Measurements from ENCODE around the gene EPHB2. TPM values are rescaled to one million over a fixed set of nuclear protein-coding genes. Genes with fewer than 3 reads are reported as not detected.
A peak's percentile ranks its signal among the peaks of the same experiment; 100 is the strongest.

The EPHB2 gene
- total and polyA plus RNA-seq, 3 experiments from 2014 or later: 0.22 to 0.33 TPM; not detected in 1

DNA sequence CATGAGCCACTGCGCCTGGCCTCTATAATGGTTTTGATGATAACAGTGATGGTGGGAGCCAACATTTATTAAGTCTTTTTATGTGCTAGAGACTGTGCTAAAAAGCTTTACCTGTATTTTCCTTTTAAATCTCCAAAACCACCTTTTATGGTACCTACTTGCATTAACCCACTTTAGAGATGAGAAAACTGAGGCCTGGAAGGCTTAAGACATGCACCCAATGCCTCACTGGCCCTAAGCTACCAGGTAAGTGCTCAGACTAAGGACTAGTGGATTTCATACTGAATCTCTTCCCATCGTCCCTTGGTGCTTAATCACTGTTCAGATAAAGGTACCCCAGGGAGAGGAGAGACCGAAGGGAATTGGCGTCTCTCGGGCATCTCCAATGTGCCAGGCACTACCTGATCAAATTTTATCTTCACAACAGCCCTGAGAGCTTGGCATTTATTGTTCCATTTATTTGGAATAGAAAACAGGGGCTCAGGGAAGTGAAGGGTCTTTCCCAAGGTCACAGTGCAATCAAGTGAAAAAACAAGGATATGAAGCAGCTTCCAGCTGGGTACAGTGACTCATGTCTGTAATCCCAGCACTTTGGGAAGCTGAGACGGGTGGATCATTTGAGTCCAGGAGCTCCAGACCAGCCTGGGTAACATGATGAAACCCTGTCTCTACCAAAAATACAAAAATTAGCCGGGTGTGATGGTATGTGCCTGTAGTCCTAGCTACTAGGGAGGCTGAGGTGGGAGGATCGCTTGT, 177.9 kb downstream of the EPHB2 start:
- ChIA-PET POLR2A (no interaction called here), CTCF (interaction anchor here (1.0 kb wide), 1 partner anchor 11 kb away, joined by 4 read pairs; no protein-coding TSS in a partner anchor)
- Mint-ChIP-seq H3K9me3 (no peaks in the 10 kb centered on the region), H3K27me3 (no peaks in the 10 kb centered on the region), H3K27ac (peak overlapping the region in 1 of 8 donors; percentile 47), H3K4me3 (no peak overlapping the region), H3K4me1 (peaks cover 10 to 13% (median 12%) of the 10 kb centered on the region in 3 donors), H3K36me3 (no peaks in the 10 kb centered on the region)
- no peak overlapping the region for H3K27ac ChIP-seq (ENCODE audit: low read depth, low read length)
- H3K27me3 ChIP-seq (ENCODE audit: insufficient read depth, low read length, poor library complexity, severe bottlenecking): no peaks in the 10 kb centered on the region
- no peaks in the 10 kb centered on the region for H3K36me3 ChIP-seq (ENCODE audit: insufficient read depth, low read length)
- H3K4me1 ChIP-seq (ENCODE audit: insufficient read depth, low read length): peaks cover 7% of the 10 kb centered on the region
- no peaks in the 10 kb centered on the region for H3K9me3 ChIP-seq (ENCODE audit: low read length)
- DNase-seq: no peak
- H3K4me3 ChIP-seq (ENCODE audit: low read length): no peak overlapping the region

GRCh38 chr1:22889213-22889827, 178.7 kb downstream of the EPHB2 start:
- no peak overlapping the region for H3K4me3 ChIP-seq (ENCODE audit: low read length)
- Mint-ChIP-seq H3K4me1 (peaks cover 10 to 13% (median 12%) of the 10 kb centered on the region in 3 donors), H3K36me3 (no peaks in the 10 kb centered on the region), H3K27ac (peak overlapping the region in 3 of 8 donors; percentile 14 to 52 (median 49)), H3K27me3 (no peaks in the 10 kb centered on the region), H3K9me3 (no peaks in the 10 kb centered on the region), H3K4me3 (no peak overlapping the region)
- no peaks in the 10 kb centered on the region for H3K9me3 ChIP-seq (ENCODE audit: low read length)
- no peak overlapping the region for H3K27ac ChIP-seq (ENCODE audit: low read depth, low read length)
- POLR2A ChIA-PET: no interaction called here
- CTCF ChIA-PET: interaction anchor here (1.0 kb wide), 1 partner anchor 12 kb away, joined by 4 read pairs; no protein-coding TSS in a partner anchor
- H3K36me3 ChIP-seq (ENCODE audit: insufficient read depth, low read length): no peaks in the 10 kb centered on the region
- no peak for DNase-seq
- no peaks in the 10 kb centered on the region for H3K27me3 ChIP-seq (ENCODE audit: insufficient read depth, low read length, poor library complexity, severe bottlenecking)
- peaks cover 7% of the 10 kb centered on the region for H3K4me1 ChIP-seq (ENCODE audit: insufficient read depth, low read length)

DNA sequence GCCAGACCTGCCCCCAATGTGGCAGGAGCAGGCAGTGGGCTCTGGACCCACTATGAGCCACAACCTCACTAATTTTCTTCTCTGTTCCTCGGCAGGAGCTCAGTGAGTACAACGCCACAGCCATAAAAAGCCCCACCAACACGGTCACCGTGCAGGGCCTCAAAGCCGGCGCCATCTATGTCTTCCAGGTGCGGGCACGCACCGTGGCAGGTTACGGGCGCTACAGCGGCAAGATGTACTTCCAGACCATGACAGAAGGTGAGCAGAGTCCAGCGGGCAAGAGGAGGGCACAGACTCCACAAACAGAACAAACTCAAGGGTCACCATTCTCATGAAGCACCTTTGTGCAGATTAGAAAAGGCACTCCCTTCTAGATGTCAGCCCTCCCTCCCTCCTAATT, 182.2 kb downstream of the EPHB2 start:
- H3K27ac Mint-ChIP-seq: no peak overlapping the region

DNA sequence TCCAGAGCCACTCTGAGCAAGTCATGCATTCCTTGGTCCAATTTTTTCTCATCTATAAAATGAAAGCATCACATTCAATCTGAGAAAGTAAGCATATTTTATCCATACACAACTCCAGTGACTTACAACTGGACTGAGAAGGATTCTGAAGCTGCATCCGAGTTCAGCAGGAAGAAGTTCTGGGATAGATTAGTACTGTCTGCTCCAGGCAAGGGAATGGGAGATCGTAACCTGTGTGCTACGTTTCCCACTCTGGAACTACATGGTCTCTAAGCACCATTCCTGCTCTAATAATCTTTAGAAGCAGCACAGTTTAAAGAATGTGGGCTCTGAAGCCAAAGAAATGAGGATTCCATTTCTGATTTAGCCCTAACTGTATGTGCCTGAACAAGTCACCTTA, 182.7 kb downstream of the EPHB2 start:
- ChIA-PET CTCF (no interaction called here), POLR2A (no interaction called here)
- H3K27ac ChIP-seq (ENCODE audit: low read depth, low read length): no peak overlapping the region
- H3K4me3 ChIP-seq (ENCODE audit: low read length): no peak overlapping the region
- H3K9me3 ChIP-seq (ENCODE audit: low read length): no peaks in the 10 kb centered on the region
- H3K36me3 ChIP-seq (ENCODE audit: insufficient read depth, low read length): no peaks in the 10 kb centered on the region
- no peaks in the 10 kb centered on the region for H3K36me3 Mint-ChIP-seq
- no peak overlapping the region for H3K4me3 Mint-ChIP-seq
- H3K27me3 ChIP-seq (ENCODE audit: insufficient read depth, low read length, poor library complexity, severe bottlenecking): no peaks in the 10 kb centered on the region
- H3K27me3 Mint-ChIP-seq: peaks cover 12 to 27% of the 10 kb centered on the region in 2 donors
- H3K4me1 Mint-ChIP-seq: no peaks in the 10 kb centered on the region
- no peaks in the 10 kb centered on the region for H3K9me3 Mint-ChIP-seq
- H3K27ac Mint-ChIP-seq: no peak overlapping the region
- no peak for DNase-seq
- no peaks in the 10 kb centered on the region for H3K4me1 ChIP-seq (ENCODE audit: insufficient read depth, low read length)

More for the DNA sequence above, 182.2 kb downstream of the EPHB2 start:
- no peak for DNase-seq
- CTCF ChIA-PET: no interaction called here
- H3K27ac ChIP-seq (ENCODE audit: low read depth, low read length): no peak overlapping the region
- no peaks in the 10 kb centered on the region for H3K9me3 ChIP-seq (ENCODE audit: low read length)
- no peak overlapping the region for H3K4me3 Mint-ChIP-seq
- H3K9me3 Mint-ChIP-seq: no peaks in the 10 kb centered on the region
- H3K4me1 Mint-ChIP-seq: no peaks in the 10 kb centered on the region
- POLR2A ChIA-PET: no interaction called here
- H3K4me3 ChIP-seq (ENCODE audit: low read length): no peak overlapping the region
- peaks cover 12 to 23% of the 10 kb centered on the region in 2 donors for H3K27me3 Mint-ChIP-seq
- no peaks in the 10 kb centered on the region for H3K36me3 ChIP-seq (ENCODE audit: insufficient read depth, low read length)
- no peaks in the 10 kb centered on the region for H3K27me3 ChIP-seq (ENCODE audit: insufficient read depth, low read length, poor library complexity, severe bottlenecking)
- no peaks in the 10 kb centered on the region for H3K36me3 Mint-ChIP-seq
- H3K4me1 ChIP-seq (ENCODE audit: insufficient read depth, low read length): no peaks in the 10 kb centered on the region

DNA sequence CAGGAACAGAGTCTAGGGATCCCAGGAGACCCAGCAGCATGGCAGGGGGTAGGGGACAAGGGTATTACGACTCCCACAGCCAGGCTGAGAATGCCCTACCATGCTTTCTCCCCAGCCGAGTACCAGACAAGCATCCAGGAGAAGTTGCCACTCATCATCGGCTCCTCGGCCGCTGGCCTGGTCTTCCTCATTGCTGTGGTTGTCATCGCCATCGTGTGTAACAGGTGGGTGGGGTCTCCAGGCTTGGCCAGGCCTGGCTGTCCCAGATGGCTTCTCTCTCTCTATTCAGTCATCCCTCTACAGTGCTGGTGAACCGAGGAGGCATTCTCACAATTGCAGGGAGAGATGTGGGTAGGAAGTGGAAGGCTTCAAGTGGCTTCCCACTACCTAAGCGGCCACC, 184.7 kb downstream of the EPHB2 start:
- Histone ChIP-seq H3K27me3 (ENCODE audit: insufficient read depth, low read length, poor library complexity, severe bottlenecking) (no peaks in the 10 kb centered on the region), H3K36me3 (ENCODE audit: insufficient read depth, low read length) (no peaks in the 10 kb centered on the region), H3K27ac (ENCODE audit: low read depth, low read length) (no peak overlapping the region), H3K4me1 (ENCODE audit: insufficient read depth, low read length) (no peaks in the 10 kb centered on the region), H3K4me3 (ENCODE audit: low read length) (no peak overlapping the region), H3K9me3 (ENCODE audit: low read length) (no peaks in the 10 kb centered on the region)
- H3K4me1 Mint-ChIP-seq: no peaks in the 10 kb centered on the region
- DNase-seq: no peak
- no peaks in the 10 kb centered on the region for H3K9me3 Mint-ChIP-seq
- H3K36me3 Mint-ChIP-seq: no peaks in the 10 kb centered on the region
- peaks cover 12 to 34% of the 10 kb centered on the region in 2 donors for H3K27me3 Mint-ChIP-seq
- ChIA-PET CTCF (no interaction called here), POLR2A (no interaction called here)
- H3K4me3 Mint-ChIP-seq: no peak overlapping the region
- no peak overlapping the region for H3K27ac Mint-ChIP-seq

DNA sequence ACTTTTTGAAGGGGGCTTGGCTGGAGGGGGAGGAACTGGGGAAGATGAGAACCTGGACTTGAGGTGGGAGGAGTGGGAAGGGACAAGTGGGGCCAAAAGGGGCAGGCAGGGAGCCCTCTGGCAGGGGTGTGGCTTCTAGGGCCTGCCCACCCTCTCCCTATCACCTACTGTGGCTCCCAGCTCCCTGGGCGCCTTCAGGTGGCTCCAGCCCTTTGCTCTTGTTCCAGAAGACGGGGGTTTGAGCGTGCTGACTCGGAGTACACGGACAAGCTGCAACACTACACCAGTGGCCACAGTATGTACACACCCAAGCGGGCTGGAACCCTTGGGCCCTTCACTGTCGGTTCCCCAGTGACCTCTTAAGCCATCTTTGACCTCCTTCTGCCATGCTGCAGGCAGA, 185.5 kb downstream of the EPHB2 start:
- no peaks in the 10 kb centered on the region for H3K36me3 Mint-ChIP-seq
- no peak overlapping the region for H3K4me3 Mint-ChIP-seq

DNA sequence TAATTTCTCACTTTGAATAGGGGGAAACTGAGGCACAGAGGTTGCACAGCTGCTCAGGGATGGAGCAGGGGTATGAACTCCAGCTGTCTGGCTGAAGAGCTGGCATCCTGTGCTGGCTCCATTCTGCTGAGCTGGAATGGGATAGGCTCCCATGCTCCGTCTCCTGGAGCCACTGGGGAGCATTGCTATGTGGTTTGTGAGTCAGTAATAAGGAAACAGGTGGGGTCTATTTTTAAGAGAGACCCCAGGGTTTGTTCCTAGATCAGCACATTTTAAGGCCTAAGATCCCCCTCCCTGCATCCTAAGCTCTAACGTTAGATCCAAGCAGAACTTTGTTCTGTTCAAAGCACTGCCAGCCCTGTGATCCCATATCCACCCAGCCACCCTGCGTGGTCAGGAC, 189.8 kb downstream of the EPHB2 start:
- H3K27ac ChIP-seq (ENCODE audit: low read depth, low read length): no peak overlapping the region
- Mint-ChIP-seq H3K36me3 (no peaks in the 10 kb centered on the region), H3K4me1 (no peaks in the 10 kb centered on the region), H3K27me3 (peaks cover 11 to 45% of the 10 kb centered on the region in 2 donors), H3K9me3 (no peaks in the 10 kb centered on the region), H3K4me3 (no peak overlapping the region), H3K27ac (no peak overlapping the region)
- no peak for DNase-seq
- no peaks in the 10 kb centered on the region for H3K27me3 ChIP-seq (ENCODE audit: insufficient read depth, low read length, poor library complexity, severe bottlenecking)
- H3K9me3 ChIP-seq (ENCODE audit: low read length): no peaks in the 10 kb centered on the region
- POLR2A ChIA-PET: no interaction called here
- no peaks in the 10 kb centered on the region for H3K36me3 ChIP-seq (ENCODE audit: insufficient read depth, low read length)
- no peak overlapping the region for H3K4me3 ChIP-seq (ENCODE audit: low read length)
- H3K4me1 ChIP-seq (ENCODE audit: insufficient read depth, low read length): no peaks in the 10 kb centered on the region
- CTCF ChIA-PET: no interaction called here

More for the DNA sequence above, 185.5 kb downstream of the EPHB2 start:
- Histone ChIP-seq H3K9me3 (ENCODE audit: low read length) (no peaks in the 10 kb centered on the region), H3K27ac (ENCODE audit: low read depth, low read length) (no peak overlapping the region), H3K4me1 (ENCODE audit: insufficient read depth, low read length) (no peaks in the 10 kb centered on the region), H3K27me3 (ENCODE audit: insufficient read depth, low read length, poor library complexity, severe bottlenecking) (no peaks in the 10 kb centered on the region), H3K36me3 (ENCODE audit: insufficient read depth, low read length) (no peaks in the 10 kb centered on the region), H3K4me3 (ENCODE audit: low read length) (no peak overlapping the region)
- Mint-ChIP-seq H3K9me3 (no peaks in the 10 kb centered on the region), H3K4me1 (no peaks in the 10 kb centered on the region), H3K27ac (no peak overlapping the region), H3K27me3 (peaks cover 12 to 42% of the 10 kb centered on the region in 2 donors)
- POLR2A ChIA-PET: no interaction called here
- no peak for DNase-seq
- CTCF ChIA-PET: no interaction called here

- H3K4me3 ChIP-seq (ENCODE audit: low read length): no peak overlapping the region
- H3K9me3 Mint-ChIP-seq: no peaks in the 10 kb centered on the region
- no peaks in the 10 kb centered on the region for H3K9me3 ChIP-seq (ENCODE audit: low read length)
- peaks cover 6 to 26% of the 10 kb centered on the region in 2 donors for H3K27me3 Mint-ChIP-seq
- no peaks in the 10 kb centered on the region for H3K36me3 Mint-ChIP-seq
- H3K4me1 Mint-ChIP-seq: no peaks in the 10 kb centered on the region
- ChIA-PET CTCF (no interaction called here), POLR2A (no interaction called here)
- no peaks in the 10 kb centered on the region for H3K4me1 ChIP-seq (ENCODE audit: insufficient read depth, low read length)
- DNase-seq: no peak
- no peak overlapping the region for H3K27ac ChIP-seq (ENCODE audit: low read depth, low read length)
- no peaks in the 10 kb centered on the region for H3K27me3 ChIP-seq (ENCODE audit: insufficient read depth, low read length, poor library complexity, severe bottlenecking)
- no peaks in the 10 kb centered on the region for H3K36me3 ChIP-seq (ENCODE audit: insufficient read depth, low read length)
- no peak overlapping the region for H3K4me3 Mint-ChIP-seq
- H3K27ac Mint-ChIP-seq: no peak overlapping the region
Observed at GRCh38 chr1:22903113-22903512, 192.5 kb downstream of the EPHB2 start.
